GM18520 (cell line): ENCODE results near the gene CD46.

Experiments used
- ATAC-seq: cut with Tn5 transposase; IDR thresholded peaks from one replicate; pipeline ENCODE4 v1.9.1; 2021; ENCODE audit not compliant: unreplicated experiment

CD46 gene

DNA sequence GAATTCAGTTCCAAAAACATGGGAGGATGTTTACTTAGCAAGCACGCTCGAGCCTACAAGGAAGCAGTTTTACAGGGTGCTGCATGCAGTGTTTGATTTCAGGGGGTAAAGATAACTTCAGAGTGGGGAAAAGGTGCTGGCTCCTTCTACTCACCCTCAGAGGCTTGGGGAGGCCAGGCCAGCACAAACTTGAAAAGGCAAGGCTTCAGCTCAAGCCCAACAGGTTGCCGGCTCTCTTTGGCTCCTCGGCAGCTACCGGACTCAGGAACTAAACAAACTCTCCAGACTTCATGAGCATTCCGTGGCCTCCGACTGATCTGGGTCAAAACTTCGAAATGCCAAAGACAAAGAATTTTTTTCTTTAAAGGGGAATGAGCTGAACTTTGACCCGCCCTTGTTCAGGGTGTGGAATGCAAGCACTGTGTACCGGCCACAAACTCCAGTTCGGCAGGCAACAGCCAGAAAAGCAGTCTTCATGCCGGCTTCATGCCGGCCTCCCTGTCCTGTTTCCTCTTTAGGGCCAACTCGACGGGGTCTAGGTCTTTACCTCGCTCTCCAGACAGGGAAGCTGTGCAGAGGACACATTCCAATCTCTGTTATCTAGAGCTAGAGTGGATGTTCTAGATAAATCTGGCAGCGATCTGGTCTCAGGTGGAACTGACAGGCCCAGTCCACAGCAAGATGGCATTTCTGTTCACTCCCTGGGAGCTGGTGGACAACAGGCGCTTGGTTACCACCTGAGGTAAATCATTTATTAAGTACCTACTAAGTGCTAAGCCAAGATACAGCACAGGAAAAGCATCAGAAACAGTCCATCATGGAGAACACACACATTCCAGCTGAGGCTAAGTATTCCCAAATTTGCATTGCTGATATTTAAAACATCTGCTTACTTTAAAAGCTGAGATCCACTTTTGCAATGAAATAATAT lies 75.0 kb downstream of the CD46 start:
- no peak for ATAC-seq

DNA sequence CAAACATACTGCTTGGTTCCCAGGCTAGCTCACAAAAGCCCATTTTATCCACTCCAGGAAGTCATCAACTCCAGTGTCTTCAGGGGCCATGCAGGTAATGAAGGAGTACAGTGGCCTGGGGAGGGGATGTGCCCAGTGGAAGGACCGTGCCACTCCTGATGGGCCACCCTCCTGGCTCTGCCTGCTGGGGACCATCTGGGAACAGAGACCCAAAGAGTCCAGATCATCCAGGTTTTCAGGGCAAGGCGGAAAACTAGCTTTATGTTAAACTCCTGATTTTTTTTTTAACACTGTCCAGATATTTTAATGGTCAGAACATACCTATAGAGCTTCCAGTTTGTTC lies 75.6 kb downstream of the CD46 start:
- no peak for ATAC-seq

DNA sequence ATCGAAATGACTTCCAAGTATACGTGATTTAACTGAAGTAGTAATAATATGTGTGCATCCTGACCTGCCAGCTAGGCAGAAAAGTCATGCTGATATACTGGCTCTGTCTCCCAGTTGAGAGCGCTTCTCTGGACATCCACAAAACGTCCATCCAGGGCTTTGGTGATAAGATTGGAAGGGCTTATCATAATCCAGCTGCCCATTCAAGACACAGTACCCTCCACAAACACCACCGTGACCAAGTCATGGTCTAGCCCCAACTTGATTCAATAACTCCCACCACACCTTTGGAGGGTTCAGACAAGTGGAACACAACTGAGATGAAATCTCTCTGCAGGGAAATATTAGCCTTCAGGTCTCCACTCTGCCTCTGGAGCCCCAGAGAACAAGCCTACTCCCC lies 76.2 kb downstream of the CD46 start:
- no peak for ATAC-seq

DNA sequence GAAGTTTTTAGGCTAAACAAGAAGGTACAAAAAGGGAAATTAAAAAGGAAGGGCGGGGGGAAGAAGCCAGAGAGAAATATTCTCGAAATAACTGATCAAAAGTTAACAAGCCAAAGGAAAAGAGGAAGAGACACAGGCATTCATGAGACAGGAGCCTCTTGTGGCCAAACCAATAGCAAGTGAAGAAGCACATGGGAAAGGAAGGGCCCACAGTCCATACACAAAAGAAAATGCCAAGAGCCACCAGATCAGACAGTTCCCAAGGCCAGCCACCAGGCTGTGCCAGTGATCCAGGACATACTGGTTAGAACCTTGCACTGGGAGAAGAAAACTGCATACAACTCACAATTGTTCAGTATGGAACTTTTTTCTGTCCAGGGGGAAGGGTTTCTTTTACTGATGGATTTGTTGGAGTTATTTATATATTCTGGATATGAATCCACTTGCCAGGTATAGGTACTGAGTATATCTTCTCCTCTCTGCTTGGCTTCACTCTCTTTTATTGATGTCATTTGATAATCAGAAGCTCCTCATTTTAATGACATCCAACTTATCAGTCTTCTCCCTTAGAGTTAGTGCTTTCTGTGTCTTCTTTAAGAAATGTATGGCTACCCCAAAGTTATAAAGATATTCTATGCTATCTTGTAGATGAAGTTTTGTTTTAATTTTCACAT lies 76.8 kb downstream of the CD46 start:
- no peak for ATAC-seq

DNA sequence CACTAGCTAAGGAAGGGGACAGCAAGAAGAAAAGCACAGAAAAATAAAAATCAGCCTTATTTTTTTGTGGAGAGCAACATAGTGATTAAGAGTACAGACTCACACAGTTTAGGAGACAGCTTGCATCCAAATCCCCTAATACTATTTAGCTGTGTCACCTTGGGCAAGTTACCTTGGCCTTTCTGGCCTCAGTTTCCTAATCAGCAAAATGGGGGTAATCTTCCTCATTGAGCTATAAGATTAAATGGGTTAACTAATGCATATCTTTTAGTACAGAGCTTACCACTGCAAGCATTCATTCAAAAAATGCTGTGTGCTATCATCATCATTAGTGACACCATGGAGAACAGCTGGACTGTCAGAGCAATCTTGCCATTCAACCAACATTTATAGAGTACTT lies 77.7 kb downstream of the CD46 start:
- ATAC-seq: no peak

DNA sequence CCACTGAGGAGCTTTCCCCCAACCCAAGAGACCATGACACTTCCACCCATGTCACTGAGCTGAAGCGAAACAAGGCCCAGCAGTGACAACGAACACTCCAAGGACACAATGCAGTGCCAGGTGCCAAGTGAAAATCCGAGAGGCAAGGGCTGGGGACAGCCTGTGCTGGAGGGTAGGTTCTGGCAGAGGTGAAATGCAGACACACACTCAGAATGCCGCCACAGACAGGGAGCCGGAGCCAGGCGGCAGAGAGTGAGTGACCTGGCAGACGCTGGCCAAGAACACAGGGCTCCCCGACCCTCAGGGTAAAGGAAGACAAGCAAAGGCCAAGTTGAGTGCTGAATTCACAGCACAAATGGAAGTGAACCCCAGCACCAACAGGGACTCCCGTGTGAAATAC lies 78.9 kb downstream of the CD46 start:
- no peak for ATAC-seq

DNA sequence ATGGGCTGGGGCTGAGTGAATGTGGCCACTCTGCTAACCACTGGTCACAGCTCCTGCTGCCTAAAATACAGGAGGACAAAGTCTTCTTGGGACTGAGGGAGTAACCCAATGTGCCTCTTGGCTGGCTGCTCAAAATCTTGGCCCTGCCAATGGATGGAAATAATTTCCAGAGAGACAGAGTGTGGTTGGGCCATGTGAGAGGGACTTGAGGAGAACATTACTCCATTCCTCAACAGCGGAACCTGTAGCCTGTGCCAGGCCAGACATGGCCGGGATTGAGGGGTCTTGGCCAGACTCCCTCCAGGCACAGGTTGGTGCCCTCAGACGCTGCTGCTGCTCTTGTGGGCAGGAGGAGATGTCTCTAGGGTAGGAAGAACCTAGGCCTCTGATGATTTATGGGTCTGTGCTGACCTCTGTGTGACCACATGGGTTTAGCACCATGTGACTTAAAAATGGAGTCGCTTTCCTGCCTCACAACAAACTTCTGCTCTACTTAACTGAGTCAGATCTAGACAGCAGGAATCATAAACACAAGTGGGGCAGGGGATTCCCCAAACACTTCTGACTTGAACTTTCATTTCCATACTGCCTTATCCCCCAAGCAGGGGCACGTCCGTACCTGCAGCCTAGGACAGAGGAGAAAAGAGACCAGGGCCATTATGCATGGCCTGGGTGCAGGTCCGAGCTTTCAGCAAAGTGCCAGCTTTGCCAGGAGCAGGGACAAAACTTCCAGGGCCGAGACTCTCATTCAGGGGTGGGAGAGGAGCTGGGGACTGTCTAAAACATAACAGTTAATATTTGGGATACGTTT lies 79.9 kb downstream of the CD46 start:
- peak; percentile 90 for ATAC-seq

DNA sequence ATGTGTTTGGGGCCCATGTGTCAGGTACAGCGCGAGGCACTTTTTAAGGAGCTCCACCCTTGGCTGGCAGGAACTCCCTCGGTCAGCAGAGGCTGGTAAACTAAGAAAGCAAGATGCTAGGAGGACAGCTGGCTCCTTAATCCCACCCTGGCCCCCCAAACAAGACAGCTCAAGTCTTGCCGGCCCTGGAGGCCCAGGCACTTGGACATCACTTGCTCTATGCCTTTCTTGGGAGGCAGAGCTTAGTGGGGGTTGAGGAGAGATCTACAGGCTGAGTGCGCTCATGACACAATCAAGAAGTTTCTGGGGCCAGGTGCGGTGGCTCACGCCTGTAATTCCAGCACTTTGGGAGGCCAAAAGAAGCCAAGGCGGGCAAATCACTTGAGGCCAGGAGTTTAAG lies 80.9 kb downstream of the CD46 start:
- no peak for ATAC-seq

DNA sequence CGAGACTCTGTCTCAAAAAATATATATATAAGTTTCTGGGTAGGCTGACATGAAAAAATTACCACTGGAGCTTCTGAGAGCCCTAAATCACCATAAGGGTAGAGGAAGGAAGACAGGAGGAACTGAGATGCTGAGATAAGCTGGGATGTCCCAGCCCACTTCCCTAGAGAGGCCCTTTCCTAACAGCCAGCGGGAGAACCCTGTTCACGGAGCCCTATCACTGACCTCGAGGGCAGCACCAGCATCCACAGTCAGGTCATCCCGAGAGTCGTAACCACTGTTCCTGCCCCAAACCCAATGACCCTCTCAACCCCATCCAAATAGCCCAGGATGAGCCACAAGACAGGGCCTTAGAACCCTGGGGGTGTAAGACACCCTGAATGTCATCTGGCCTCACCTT lies 81.5 kb downstream of the CD46 start:
- ATAC-seq: no peak

DNA sequence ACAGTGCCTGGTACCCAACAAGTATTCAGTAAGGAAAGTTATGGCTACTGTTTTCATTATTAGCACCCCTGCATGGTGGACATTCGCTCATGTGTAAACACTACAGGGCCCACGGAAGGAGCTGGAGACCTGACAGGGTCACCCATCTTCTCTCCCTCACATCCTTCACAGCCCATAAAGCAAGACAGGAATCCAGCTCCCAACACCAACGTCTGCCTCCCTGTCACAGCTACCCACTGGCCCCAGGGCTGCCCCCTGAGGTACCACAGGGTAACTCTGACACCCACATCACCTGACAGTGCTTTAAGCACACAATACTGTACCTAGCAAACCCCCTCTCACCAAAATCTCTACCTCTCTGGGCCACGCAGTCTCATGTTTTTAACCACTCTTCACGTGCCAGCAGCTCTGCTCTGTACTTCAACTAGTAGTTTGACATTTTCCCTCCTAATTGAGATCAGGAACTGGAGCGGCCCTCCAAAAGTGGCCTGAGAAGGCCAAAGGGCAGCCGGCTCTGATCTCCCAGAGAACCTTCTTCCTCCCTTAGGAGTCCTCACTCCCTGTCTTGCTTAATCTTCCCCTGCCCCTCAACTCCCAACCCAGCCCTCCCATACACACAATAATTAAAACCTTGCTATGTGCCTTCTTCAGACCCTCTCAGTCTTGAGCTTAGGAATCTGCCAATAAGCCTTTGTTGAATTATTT lies 82.3 kb downstream of the CD46 start:
- ATAC-seq: no peak

DNA sequence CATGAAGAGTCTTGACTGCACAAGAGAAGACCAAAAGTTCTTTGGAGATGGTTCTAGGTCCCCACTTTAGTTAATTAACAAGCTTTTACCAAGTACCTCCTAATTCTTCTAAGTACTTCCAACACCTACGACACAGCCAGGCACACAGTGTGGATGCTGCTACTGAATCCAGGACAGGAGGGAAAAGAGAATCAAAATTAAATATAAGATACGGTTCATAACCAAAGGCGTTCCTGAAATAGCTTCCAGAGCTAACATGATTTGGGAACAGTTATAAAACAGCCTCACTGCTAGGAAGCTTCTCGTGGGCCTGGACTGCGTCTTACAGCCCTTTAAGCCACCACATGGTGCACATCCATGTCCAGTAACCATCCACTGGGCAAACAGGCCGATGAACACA lies 84.1 kb downstream of the CD46 start:
- ATAC-seq: no peak

DNA sequence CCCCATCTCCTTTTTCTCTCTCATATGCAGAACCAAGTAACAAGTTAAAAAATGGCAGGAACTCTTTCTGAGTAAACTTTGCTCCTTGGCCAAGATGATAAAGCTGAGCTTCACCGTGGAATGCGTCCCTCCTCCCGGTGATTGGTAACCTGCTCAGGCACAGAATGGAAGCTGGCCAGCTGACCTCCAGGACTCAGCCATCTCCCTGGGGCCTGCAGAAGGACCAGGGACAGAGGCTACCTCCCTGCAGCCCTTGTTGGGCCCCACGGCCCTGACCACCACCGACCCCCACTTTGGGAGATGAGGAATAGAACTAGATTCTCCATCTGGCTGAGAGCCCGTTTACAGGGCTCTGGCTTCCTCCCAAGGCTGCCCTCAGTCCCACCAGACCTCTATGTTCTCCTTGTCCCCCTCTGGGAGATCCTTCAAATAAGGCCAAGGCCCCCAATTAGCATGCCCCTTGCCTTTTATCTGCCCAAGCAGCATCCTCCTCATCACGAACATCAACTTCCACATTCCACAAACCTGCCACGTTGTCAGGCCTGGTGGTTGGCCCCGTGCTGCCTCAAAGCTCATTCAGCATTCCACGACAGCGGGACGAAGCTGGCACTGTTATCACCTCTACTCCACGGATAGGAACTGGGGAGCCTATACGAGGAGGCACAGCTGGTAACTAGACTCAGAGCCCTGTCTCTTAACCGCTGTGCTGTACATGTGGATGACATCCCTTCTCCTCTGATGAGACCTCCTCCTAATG lies 84.9 kb downstream of the CD46 start:
- no peak for ATAC-seq

DNA sequence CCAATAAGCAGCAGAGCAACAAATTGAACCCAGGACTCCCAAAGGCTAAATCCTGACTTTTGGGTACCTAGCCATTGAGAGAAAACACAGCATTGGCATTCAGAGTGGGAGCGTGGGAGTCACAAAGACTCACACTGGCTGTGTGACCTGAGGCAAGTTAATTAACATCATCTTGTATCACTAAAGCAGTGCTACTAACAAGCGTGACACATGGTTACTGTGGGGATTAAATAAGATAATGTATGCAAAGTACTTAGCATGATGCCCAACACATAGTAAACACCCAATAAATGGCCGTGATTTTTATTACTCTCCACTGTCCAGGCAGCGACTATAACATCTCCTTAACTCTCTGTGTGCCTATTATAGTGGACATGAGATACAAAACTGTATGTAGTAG lies 85.8 kb downstream of the CD46 start:
- no peak for ATAC-seq

DNA sequence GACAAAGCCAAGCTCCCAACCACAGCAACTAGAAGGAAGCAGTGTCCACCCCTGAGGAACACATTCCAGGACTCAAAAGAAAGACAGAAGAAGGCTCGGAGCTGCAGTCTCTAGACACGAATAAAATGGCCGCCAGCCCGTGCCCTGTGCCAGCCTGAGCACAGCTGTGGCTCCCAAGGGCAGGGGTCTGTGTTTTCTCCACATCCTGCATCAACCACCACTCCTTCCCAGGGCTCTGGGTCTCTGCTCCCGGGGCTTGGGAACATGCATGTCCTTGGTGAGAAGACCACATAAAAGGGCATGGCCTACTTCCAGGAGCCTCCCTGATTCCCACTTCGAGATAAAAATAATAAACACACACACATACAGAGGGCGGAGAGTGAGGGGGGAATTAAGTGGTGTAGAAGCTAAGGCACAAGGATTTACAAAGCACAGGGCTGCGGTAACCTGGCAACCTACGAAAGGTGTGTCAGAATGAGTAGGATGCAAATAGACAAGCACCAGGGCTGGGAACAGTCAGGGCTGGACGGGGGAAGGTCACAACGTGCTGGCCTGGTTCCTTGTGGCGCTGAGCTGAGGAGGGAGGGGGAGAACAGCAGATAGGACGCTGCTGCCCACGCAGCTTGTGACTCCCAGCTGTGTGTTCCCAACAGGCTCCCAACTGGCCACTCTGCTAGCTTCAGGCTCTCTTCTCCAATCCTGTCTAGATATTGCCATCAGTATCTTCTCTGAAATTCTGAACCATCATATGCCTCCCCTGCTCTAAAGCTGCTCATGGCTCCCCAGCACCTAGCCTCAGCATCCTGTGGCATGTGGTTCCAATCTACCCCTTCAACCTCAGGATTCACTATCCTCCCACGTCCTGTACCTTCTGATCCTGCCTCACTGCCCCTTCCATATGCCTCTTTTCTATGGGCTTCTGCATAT lies 86.6 kb downstream of the CD46 start:
- no peak for ATAC-seq

DNA sequence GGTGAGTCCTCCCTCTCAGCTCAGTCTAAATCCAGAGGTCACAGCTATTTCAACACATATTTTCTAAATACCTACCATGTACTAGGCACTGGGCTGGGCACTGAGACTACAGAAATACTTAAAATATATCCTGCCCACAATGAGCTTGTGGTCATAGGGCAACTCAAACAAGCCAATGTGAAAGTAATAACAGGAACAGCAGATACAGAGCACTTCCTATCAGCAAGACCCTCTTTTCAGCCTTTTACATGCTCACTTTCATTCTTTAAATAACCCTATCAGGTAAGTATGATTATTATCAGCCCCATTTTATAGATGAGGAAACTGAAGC lies 87.2 kb downstream of the CD46 start:
- ATAC-seq: no peak

DNA sequence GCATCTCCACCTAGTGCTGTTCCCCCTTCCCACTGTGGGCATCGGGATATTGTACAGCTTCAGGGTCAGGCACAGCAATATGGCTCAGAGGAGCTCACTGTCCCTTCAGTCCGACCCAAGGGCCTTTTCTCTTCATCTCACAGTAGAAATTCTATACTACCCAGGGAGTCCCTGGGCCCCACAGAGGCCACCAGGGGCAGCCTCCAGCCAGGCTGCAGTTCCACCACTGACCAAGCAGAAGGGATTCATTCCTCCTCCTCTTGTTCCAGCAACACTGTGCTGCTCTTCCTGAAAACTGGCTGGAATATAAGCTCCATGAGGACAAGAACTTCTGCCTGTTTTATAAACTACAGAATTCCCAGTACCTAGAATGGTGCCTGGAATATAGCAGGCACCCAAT lies 88.5 kb downstream of the CD46 start:
- ATAC-seq: no peak

DNA sequence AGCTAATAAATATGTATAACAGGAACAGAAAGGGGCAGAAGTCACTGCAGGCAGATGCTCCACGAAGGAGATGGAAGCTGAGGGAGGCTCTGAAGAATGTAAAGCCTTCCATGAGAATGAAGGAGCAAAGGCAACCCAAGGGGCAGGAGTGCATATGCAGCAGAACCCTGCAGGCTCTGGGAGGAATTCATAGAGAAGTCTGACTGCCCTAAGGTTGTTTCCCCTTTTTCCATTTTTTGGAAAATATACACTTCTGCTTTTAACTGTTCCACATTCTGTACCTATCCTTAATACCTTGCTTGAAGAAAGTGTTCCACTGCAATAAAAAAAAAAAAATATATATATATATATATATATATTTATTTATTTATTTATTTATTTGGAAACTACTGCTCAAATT lies 89.4 kb downstream of the CD46 start:
- no peak for ATAC-seq

DNA sequence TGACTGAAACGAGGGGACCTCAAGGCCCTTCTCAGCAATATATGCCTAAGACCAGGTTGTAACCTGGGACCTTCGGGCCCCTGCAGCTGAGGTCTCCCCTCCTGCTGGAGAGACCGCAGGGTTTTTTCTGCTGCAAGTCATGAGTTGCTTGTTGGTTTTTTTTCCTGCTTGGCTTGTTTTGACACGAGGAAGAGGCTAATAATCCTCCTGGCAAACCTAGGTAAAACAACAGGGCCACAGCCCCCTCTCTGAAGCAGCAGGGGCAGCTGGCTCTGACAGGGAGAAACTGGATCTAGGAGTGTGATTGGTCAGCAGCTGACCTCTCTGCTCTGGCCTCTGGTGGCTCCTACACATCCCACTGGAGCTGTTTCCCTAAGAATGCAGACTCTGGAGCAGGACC lies 90.0 kb downstream of the CD46 start:
- no peak for ATAC-seq

DNA sequence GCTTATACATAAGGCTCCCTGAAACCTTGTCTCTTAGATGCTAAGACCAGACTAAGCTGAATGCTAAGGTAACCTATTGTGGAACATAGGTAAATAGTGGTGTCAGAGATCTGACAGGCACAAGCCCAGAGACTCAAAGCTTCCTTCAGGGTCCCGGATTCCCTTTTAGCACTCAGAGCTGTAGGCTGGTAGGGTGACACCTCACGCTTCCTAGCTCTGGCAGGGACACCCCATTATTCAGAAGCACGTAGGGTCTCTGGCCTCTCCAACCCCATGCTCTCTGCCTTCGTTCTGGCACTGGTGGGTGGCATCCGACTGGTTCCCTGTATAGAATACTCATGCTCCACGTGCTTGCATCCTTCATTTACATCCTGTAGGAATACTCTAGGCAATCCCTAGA lies 90.7 kb downstream of the CD46 start:
- no peak for ATAC-seq

DNA sequence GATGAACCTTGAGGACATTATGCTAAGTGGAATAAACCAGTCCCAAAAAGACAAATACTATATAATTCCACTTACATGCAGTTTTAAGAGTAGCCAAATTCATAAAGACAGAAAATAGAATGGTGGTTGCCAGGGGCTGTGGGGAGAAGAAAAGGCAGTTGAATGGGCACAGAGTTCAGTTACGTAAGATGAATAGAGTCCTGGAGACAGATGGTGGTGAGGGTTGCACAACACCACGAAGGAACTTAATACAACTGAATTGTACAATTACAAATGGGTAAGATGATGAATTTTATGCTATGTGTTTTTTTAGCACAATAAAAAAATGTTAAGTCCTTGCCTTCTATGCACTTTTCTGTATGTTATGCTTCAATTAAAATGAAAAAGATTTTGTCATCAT lies 92.5 kb downstream of the CD46 start:
- ATAC-seq: no peak
